Measurements from ENCODE around the gene RPIA. TPM values are rescaled to one million over a fixed set of nuclear protein-coding genes. Genes with fewer than 3 reads are reported as not detected.

RPIA gene
- total and polyA plus RNA-seq, 2 of the 4 experiments (the other 2 are of a cell fraction), result 4.1 to 8.6 TPM

DNA sequence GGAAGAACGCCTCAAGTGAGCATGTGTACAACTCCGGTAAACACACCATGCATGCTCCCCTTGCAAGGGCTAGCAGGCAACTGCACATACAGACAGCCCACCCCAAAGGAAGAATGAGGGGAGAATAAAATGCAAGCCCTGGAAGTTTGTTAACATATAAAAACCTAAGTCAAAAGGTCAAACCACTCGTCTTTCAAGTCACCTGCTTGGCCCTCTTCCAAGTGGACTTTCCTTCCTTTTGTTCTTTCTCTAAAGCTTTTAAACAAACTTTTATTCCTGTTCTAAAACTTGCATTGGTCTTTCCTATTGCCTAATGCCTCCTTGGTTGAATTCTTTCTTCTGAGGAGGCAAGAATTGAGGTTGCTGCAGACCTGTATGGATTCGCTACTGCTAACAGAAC is 5.2 kb upstream of the RPIA start:
- Histone ChIP-seq H4K8ac (ENCODE audit: low read depth in 2 of 2, low read length in 2 of 2) (no peak overlapping the region), H3K4ac (ENCODE audit: low read depth, low read length) (no peak overlapping the region), H3K14ac (replicated peaks; ENCODE audit: low read depth, low read length) (no peak overlapping the region), H3K18ac (ENCODE audit: low read depth, low read length) (no peak overlapping the region), H4K91ac (ENCODE audit: insufficient read depth, low read depth, low read length) (no peak overlapping the region), H4K20me1 (ENCODE audit: insufficient read depth, low read length) (no peaks in the 10 kb centered on the region), H3K4me3 (ENCODE audit: insufficient read depth, low read depth, low read length) (no peak overlapping the region), H3K23ac (ENCODE audit: low read depth, low read length) (no peak overlapping the region), H3K9me3 (ENCODE audit: control insufficient read depth, insufficient read depth, low read length) (peaks cover 7% of the 10 kb centered on the region; the same call in 1 of the 2 replicates), H2AK5ac (ENCODE audit: low read depth, low read length) (no peak overlapping the region), H3K27me3 (ENCODE audit: control insufficient read depth, insufficient read depth, low read length) (no peaks in the 10 kb centered on the region), H3K4me1 (ENCODE audit: control insufficient read depth, insufficient read depth, low read length) (no peaks in the 10 kb centered on the region), H2BK5ac (ENCODE audit: low read depth, low read length, poor library complexity, severe bottlenecking) (no peak overlapping the region), H3K36me3 (ENCODE audit: control insufficient read depth, insufficient read depth, low read length) (no peaks in the 10 kb centered on the region), H3K9me1 (ENCODE audit: insufficient read depth, low read length) (0 out of 2 replicates have a peak, but pooled peaks cover 7% of the 10 kb centered on the region), H3K27ac (ENCODE audit: insufficient read depth, low read length) (no peak overlapping the region), H2AFZ (replicated peaks; ENCODE audit: low read length, poor library complexity) (no peak overlapping the region), H2BK15ac (ENCODE audit: low read depth, low read length) (no peak overlapping the region), H3K9ac (ENCODE audit: low read depth, low read length) (no peak overlapping the region), H2AK9ac (replicated peaks; ENCODE audit: low read depth, low read length, poor library complexity) (no peak overlapping the region), H4K5ac (ENCODE audit: low read depth, low read length) (no peak overlapping the region), H2BK20ac (ENCODE audit: low read depth, low read length) (no peak overlapping the region), H3K4me2 (ENCODE audit: low read depth, low read length) (no peak overlapping the region), H3K56ac (ENCODE audit: extremely low read depth, insufficient read depth, low read length) (no peak overlapping the region), H2BK120ac (ENCODE audit: low read depth, low read length) (no peak overlapping the region), H3K79me1 (ENCODE audit: low read depth in 1 of 2, low read length in 2 of 2) (peaks cover 9 to 14% of the 10 kb centered on the region in 2 experiments)
- CTCF ChIA-PET, result no interaction called here
- ATAC-seq (ENCODE audit: low read depth) (no peak), DNase-seq (no peak)
- in situ Hi-C loops (cut with MboI; ENCODE audit: low sequenced_read_pairs), result no loop called here
- BruUV-seq (replicated peaks), result no TSS peak
- TF ChIP-seq NFE2L2 (IDR thresholded peaks at IDR 0.05; ENCODE audit: low read depth, low read length) (no peak), CTCF (conservative IDR thresholded peaks at IDR 0.05; ENCODE audit: low read depth, low read length) (no peak), RCOR1 (IDR thresholded peaks at IDR 0.05; ENCODE audit: insufficient replicate concordance, low read length) (no peak), BHLHE40 (IDR thresholded peaks at IDR 0.05; ENCODE audit: low read depth, low read length) (no peak), MAZ (IDR thresholded peaks at IDR 0.05; ENCODE audit: borderline replicate concordance, low read depth, low read length) (no peak), RFX5 (IDR thresholded peaks at IDR 0.05; ENCODE audit: low read depth, low read length) (no peak), MXI1 (IDR thresholded peaks at IDR 0.05; ENCODE audit: borderline replicate concordance, low read depth, low read length) (no peak), CHD1 (IDR thresholded peaks at IDR 0.05; ENCODE audit: low read depth, low read length) (no peak), SMC3 (IDR thresholded peaks at IDR 0.05; ENCODE audit: low read depth, low read length) (no peak), POLR2A (IDR thresholded peaks at IDR 0.05; ENCODE audit: low read depth, low read length) (no peak), CEBPB (IDR thresholded peaks at IDR 0.05; ENCODE audit: low read depth, low read length) (no peak), FOS (IDR thresholded peaks at IDR 0.05; ENCODE audit: low read depth, low read length) (no peak)
- TF ChIP-seq, protein P1, sequence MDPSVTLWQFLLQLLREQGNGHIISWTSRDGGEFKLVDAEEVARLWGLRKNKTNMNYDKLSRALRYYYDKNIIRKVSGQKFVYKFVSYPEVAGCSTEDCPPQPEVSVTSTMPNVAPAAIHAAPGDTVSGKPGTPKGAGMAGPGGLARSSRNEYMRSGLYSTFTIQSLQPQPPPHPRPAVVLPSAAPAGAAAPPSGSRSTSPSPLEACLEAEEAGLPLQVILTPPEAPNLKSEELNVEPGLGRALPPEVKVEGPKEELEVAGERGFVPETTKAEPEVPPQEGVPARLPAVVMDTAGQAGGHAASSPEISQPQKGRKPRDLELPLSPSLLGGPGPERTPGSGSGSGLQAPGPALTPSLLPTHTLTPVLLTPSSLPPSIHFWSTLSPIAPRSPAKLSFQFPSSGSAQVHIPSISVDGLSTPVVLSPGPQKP (IDR thresholded peaks at IDR 0.05; ENCODE audit: borderline replicate concordance, low read depth, low read length), result no peak
- TF ChIP-seq, protein P2, sequence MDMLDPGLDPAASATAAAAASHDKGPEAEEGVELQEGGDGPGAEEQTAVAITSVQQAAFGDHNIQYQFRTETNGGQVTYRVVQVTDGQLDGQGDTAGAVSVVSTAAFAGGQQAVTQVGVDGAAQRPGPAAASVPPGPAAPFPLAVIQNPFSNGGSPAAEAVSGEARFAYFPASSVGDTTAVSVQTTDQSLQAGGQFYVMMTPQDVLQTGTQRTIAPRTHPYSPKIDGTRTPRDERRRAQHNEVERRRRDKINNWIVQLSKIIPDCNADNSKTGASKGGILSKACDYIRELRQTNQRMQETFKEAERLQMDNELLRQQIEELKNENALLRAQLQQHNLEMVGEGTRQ (IDR thresholded peaks at IDR 0.05; ENCODE audit: low read depth, low read length), result no peak
- POLR2A ChIA-PET (ENCODE audit: unreplicated experiment), result no interaction called here
- dilution Hi-C loops (cut with HindIII; ENCODE audit: low sequenced_read_pairs, unreplicated experiment), result no loop called here
- WGBS, 2 experiments (ENCODE audit: extremely low coverage in 2 of 2, insufficient read length in 1 of 2), result 100% methylated on average over 1 of the region's 4 CpGs; no CpG with 5 or more reads in 1 of the 2 experiments
- intact Hi-C loops (cut with micrococcal nuclease), result no loop called here
